GM12891 (cell line): ENCODE results near the gene ESR1.

Source experiments
- POLR2AphosphoS5 ChIP-seq: IDR thresholded peaks from 2 replicates; pipeline ENCODE4 v1.6.1; 2011; ENCODE audit warnings: low read depth, low read length, control low read depth
- TAF1 ChIP-seq: IDR thresholded peaks from 2 replicates; pipeline ENCODE4 v1.6.1; 2011; ENCODE audit warnings: low read depth, low read length, control low read depth

GRCh38 chr6:152091851-152092341 lies 284.4 kb downstream of the ESR1 start:
- TF ChIP-seq TAF1, result no peak
- no peak for TF ChIP-seq POLR2AphosphoS5
